ENCODE measurements around the gene MST1.

MST1 gene

GRCh38 chr3:49716691-49717210, 27.5 kb upstream of the MST1 start:
- H3K36me3 ChIP-seq (replicated peaks) = peaks cover 13% of the 10 kb centered on the region

GRCh38 chr3:49716169-49716568, 26.9 kb upstream of the MST1 start:
- H3K36me3 ChIP-seq (replicated peaks) = peaks cover 7% of the 10 kb centered on the region
- no peak for TF ChIP-seq CTCF (IDR thresholded peaks at IDR 0.05; ENCODE audit: low read depth, low read length, missing control alignments)
- H3K4me3 ChIP-seq (ENCODE audit: low read depth, low read length) = no peak overlapping the region
- no peaks in the 10 kb centered on the region for H3K27me3 ChIP-seq (replicated peaks)
- no peak overlapping the region for H3K27ac ChIP-seq
- DNase-seq = no peak
- in situ Hi-C loops (cut with HindIII; ENCODE audit: low pct_ligation_motif_present, low sequenced_read_pairs) = no loop called here

More at GRCh38 chr3:49716691-49717210, 27.5 kb upstream of the MST1 start:
- in situ Hi-C loops (cut with HindIII; ENCODE audit: low pct_ligation_motif_present, low sequenced_read_pairs) = no loop called here
- TF ChIP-seq CTCF (IDR thresholded peaks at IDR 0.05; ENCODE audit: low read depth, low read length, missing control alignments) = no peak
- no peak for DNase-seq
- H3K27ac ChIP-seq = no peak overlapping the region
- no peaks in the 10 kb centered on the region for H3K27me3 ChIP-seq (replicated peaks)
- no peak overlapping the region for H3K4me3 ChIP-seq (ENCODE audit: low read depth, low read length)

- Histone ChIP-seq H3K4me3 (ENCODE audit: low read depth, low read length) (no peak overlapping the region), H3K27me3 (replicated peaks) (no peaks in the 10 kb centered on the region), H3K27ac (no peak overlapping the region), H3K36me3 (replicated peaks) (peaks cover 2% of the 10 kb centered on the region)
- no peak for DNase-seq
- in situ Hi-C loops (cut with HindIII; ENCODE audit: low pct_ligation_motif_present, low sequenced_read_pairs) = no loop called here
- TF ChIP-seq CTCF (IDR thresholded peaks at IDR 0.05; ENCODE audit: low read depth, low read length, missing control alignments) = no peak
Observed at GRCh38 chr3:49715611-49716121, 26.4 kb upstream of the MST1 start.

- in situ Hi-C loops (cut with HindIII; ENCODE audit: low pct_ligation_motif_present, low sequenced_read_pairs) = no loop called here
- H3K36me3 ChIP-seq (replicated peaks) = no peaks in the 10 kb centered on the region
- no peak for TF ChIP-seq CTCF (IDR thresholded peaks at IDR 0.05; ENCODE audit: low read depth, low read length, missing control alignments)
- no peak overlapping the region for H3K4me3 ChIP-seq (ENCODE audit: low read depth, low read length)
- no peaks in the 10 kb centered on the region for H3K27me3 ChIP-seq (replicated peaks)
- no peak for DNase-seq
- H3K27ac ChIP-seq = no peak overlapping the region
Observed at GRCh38 chr3:49714728-49715550, 25.7 kb upstream of the MST1 start.

- TF ChIP-seq CTCF (IDR thresholded peaks at IDR 0.05; ENCODE audit: low read depth, low read length, missing control alignments) = no peak
- in situ Hi-C loops (cut with HindIII; ENCODE audit: low pct_ligation_motif_present, low sequenced_read_pairs) = no loop called here
- Histone ChIP-seq H3K27me3 (replicated peaks) (no peaks in the 10 kb centered on the region), H3K27ac (no peak overlapping the region), H3K4me3 (ENCODE audit: low read depth, low read length) (no peak overlapping the region), H3K36me3 (replicated peaks) (no peaks in the 10 kb centered on the region)
- no peak for DNase-seq
Observed at GRCh38 chr3:49713336-49714105, 24.2 kb upstream of the MST1 start.
